ENCODE measurements around the gene ZNF648. TPM values are rescaled to one million over a fixed set of nuclear protein-coding genes. Genes with fewer than 3 reads are reported as not detected.

The ZNF648 gene
- total RNA-seq (under 1 TPM in 1 of 2 donors, not detected in 1; 0.10 TPM), polyA plus RNA-seq (ENCODE audit: insufficient read length in 6 of 6) (under 1 TPM; 0.06 to 0.18 (median 0.09) TPM)
- long read RNA-seq, donor 1 = 0 reads
- long read RNA-seq, donor 2 = 0 reads
- long read RNA-seq, donor 3 = 0 reads
- long read RNA-seq, donor 4 = 0 reads
- long read RNA-seq, donor 5 = 0 reads
- long read RNA-seq, donor 6 = 0 reads
- long read RNA-seq, donor 7 = 0 reads
- long read RNA-seq, donor 8 = 0 reads
- long read RNA-seq, donor 9 = 0 reads
- long read RNA-seq, donor 10 = 0 reads
- long read RNA-seq, donor 11 = 0 reads
- long read RNA-seq, donor 12 = 0 reads

- DNase-seq (no peak), ATAC-seq (no peak)
- H3K9me3 ChIP-seq = peaks cover 0 to 4% of the 10 kb centered on the region in 2 donors
- H3K4me1 ChIP-seq = no peaks in the 10 kb centered on the region
- no peak within 1 kb of the TSS for H3K4me3 ChIP-seq
- H3K27ac ChIP-seq = no peak within 1 kb of the TSS
- H3K36me3 ChIP-seq = no peaks in the 10 kb centered on the region
- no peak for TF ChIP-seq CTCF (IDR thresholded peaks at IDR 0.05)
- peaks cover 9 to 49% of the 10 kb centered on the region in 2 donors for H3K27me3 ChIP-seq
- intact Hi-C loops (cut with DNase I) = no loop called here
Observed at GRCh38 chr1:182061594-182061993, at the start of gene ZNF648. ZNF648 (minus strand) TSS chr1:182061712; CDS start chr1:182058010, 3,702 bp downstream.

DNA sequence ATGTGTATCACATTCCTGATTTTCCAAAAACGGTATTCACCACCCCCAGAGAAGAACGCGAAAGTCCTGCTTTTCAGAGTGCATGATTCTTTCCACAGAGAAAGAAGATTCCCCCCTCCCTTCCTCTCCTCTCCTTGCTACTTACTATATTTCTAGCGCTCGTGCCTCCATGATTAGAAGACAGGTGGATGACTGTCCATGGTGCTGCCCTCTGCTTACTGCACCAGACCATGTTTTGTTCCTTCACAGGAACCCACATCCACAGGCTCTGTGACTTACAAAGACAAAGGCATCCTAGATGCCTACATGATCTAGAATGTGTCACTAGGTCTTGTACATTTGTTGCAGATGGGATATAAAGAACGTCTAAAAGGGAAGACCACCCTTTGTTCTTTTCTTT lies 49.1 kb upstream of the ZNF648 start:
- no peak overlapping the region for H3K4me3 ChIP-seq
- H3K4me1 ChIP-seq = no peaks in the 10 kb centered on the region
- H3K9me3 ChIP-seq = no peaks in the 10 kb centered on the region
- intact Hi-C loops (cut with DNase I) = no loop called here
- H3K36me3 ChIP-seq = no peaks in the 10 kb centered on the region
- DNase-seq (no peak), ATAC-seq (no peak)
- peaks cover 0 to 9% of the 10 kb centered on the region in 2 donors for H3K27me3 ChIP-seq
- no peak for TF ChIP-seq CTCF (IDR thresholded peaks at IDR 0.05)
- H3K27ac ChIP-seq = no peak overlapping the region

GRCh38 chr1:182109771-182110170 lies 48.3 kb upstream of the ZNF648 start:
- intact Hi-C loops (cut with DNase I) = no loop called here
- H3K4me1 ChIP-seq = no peaks in the 10 kb centered on the region
- DNase-seq (no peak), ATAC-seq (no peak)
- no peak overlapping the region for H3K27ac ChIP-seq
- H3K27me3 ChIP-seq = peaks cover 0 to 9% of the 10 kb centered on the region in 2 donors
- H3K4me3 ChIP-seq = no peak overlapping the region
- H3K36me3 ChIP-seq = no peaks in the 10 kb centered on the region
- no peaks in the 10 kb centered on the region for H3K9me3 ChIP-seq
- TF ChIP-seq CTCF (IDR thresholded peaks at IDR 0.05) = no peak

DNA sequence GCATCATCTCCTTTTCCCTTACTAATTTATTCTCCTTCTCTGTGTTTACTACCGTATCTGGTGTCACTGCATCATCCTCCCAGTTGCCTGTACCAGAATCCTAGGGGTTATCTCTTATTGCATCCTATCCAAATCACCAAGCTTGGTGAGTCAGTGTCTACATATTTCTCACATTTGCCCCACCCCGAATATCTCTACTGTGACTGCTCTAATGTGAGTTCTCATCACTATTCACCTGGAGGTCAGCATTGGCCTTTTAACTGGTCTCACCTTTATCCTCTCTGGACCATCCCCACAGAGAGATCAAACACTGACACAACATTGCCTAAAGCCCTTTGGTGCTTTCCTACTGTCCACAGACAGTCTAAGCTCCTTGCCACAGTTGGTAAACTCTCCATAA lies 45.7 kb upstream of the ZNF648 start:
- Histone ChIP-seq H3K9me3 (no peaks in the 10 kb centered on the region), H3K27ac (no peak overlapping the region), H3K27me3 (no peaks in the 10 kb centered on the region), H3K4me1 (no peaks in the 10 kb centered on the region), H3K4me3 (no peak overlapping the region), H3K36me3 (no peaks in the 10 kb centered on the region)
- no peak for DNase-seq
- intact Hi-C loops (cut with DNase I) = no loop called here
- ATAC-seq = no peak
- no peak for TF ChIP-seq CTCF (IDR thresholded peaks at IDR 0.05)

GRCh38 chr1:182102043-182102416 lies 40.5 kb upstream of the ZNF648 start:
- Histone ChIP-seq H3K4me1 (no peaks in the 10 kb centered on the region), H3K36me3 (no peaks in the 10 kb centered on the region), H3K9me3 (no peaks in the 10 kb centered on the region), H3K27ac (no peak overlapping the region), H3K27me3 (no peaks in the 10 kb centered on the region), H3K4me3 (no peak overlapping the region)
- ATAC-seq (peak; percentile 70), DNase-seq (no peak)
- intact Hi-C loops (cut with DNase I) = no loop called here
- TF ChIP-seq CTCF (IDR thresholded peaks at IDR 0.05) = no peak

All from left lung (tissue), 14 donors.